ENCODE results near the gene KCNJ4. TPM values are rescaled to one million over a fixed set of nuclear protein-coding genes. Genes with fewer than 3 reads are reported as not detected.

Gene KCNJ4
- total RNA-seq, 1 donor from 2014 or later: 0.43 TPM

DNA sequence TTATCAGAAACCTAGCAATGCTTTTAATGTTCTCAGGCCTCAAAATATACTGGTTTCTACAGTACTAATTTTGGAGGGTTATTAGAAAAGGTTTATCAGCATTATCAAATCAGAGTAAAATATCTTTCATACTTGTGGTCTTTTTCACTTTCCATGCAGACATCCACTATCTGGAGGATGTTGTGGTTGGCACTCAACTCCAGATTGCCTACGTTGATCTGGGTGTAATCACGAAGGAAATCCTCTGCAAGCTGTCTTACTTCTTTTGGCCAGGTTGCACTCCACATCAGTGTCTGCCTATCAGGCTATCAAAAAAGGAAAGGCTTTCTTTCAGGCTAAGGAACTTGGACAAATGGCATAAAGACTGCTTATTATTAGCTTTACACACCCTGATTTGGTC, 39.5 kb upstream of the KCNJ4 start:
- peaks cover 30% of the 10 kb centered on the region for H3K4me1 Mint-ChIP-seq (ENCODE audit: unreplicated experiment)
- no peak for DNase-seq (ENCODE audit: extremely low spot score, unreplicated experiment)
- H3K4me3 Mint-ChIP-seq (ENCODE audit: unreplicated experiment): no peak overlapping the region
- H3K27me3 Mint-ChIP-seq (ENCODE audit: unreplicated experiment): no peaks in the 10 kb centered on the region
- peaks cover 73% of the 10 kb centered on the region for H3K36me3 Mint-ChIP-seq (ENCODE audit: unreplicated experiment)
- no peaks in the 10 kb centered on the region for H3K9me3 Mint-ChIP-seq (ENCODE audit: unreplicated experiment)
- TF ChIP-seq, protein P1, sequence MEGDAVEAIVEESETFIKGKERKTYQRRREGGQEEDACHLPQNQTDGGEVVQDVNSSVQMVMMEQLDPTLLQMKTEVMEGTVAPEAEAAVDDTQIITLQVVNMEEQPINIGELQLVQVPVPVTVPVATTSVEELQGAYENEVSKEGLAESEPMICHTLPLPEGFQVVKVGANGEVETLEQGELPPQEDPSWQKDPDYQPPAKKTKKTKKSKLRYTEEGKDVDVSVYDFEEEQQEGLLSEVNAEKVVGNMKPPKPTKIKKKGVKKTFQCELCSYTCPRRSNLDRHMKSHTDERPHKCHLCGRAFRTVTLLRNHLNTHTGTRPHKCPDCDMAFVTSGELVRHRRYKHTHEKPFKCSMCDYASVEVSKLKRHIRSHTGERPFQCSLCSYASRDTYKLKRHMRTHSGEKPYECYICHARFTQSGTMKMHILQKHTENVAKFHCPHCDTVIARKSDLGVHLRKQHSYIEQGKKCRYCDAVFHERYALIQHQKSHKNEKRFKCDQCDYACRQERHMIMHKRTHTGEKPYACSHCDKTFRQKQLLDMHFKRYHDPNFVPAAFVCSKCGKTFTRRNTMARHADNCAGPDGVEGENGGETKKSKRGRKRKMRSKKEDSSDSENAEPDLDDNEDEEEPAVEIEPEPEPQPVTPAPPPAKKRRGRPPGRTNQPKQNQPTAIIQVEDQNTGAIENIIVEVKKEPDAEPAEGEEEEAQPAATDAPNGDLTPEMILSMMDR (IDR thresholded peaks at IDR 0.05): no peak
- H3K27ac Mint-ChIP-seq (ENCODE audit: unreplicated experiment): no peak overlapping the region

DNA sequence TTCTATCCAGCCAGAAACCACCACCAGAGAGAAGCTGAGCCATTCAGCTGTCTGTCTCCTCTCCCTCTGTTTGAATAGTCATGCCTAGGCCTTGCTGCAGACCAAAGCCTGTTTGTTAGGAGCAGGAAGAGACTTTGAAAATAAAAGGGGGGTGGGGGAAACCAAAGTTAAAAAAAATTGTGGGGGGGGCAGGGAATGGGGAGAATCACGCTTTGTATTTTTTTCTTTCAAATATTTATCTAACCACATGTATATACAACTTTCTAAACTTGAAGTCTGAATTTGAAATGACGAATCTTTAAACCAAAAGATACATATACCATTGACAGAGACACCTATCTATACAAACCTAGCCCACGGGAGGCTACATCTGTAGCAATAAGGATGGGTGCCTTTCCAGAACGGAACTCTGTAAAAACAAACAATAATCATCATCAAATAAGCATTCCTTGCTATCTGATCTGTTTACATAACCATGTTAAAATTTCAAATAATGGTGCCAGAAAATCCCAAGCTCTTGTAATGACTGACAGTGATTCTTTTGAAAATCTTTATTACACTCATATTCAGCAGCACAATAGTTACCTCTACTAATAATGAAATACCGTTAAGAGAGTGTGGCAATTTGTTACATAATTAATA, 36.8 kb upstream of the KCNJ4 start:
- TF ChIP-seq, protein P1 (IDR thresholded peaks at IDR 0.05): no peak
- Mint-ChIP-seq H3K4me3 (ENCODE audit: unreplicated experiment) (no peak overlapping the region), H3K4me1 (ENCODE audit: unreplicated experiment) (peaks cover 28% of the 10 kb centered on the region), H3K36me3 (ENCODE audit: unreplicated experiment) (peaks cover 70% of the 10 kb centered on the region), H3K9me3 (ENCODE audit: unreplicated experiment) (no peaks in the 10 kb centered on the region), H3K27ac (ENCODE audit: unreplicated experiment) (no peak overlapping the region), H3K27me3 (ENCODE audit: unreplicated experiment) (no peaks in the 10 kb centered on the region)
- DNase-seq (ENCODE audit: extremely low spot score, unreplicated experiment): no peak

GRCh38 chr22:38490915-38491314, 35.9 kb upstream of the KCNJ4 start:
- Mint-ChIP-seq H3K27me3 (ENCODE audit: unreplicated experiment) (no peaks in the 10 kb centered on the region), H3K4me1 (ENCODE audit: unreplicated experiment) (peaks cover 28% of the 10 kb centered on the region), H3K9me3 (ENCODE audit: unreplicated experiment) (no peaks in the 10 kb centered on the region), H3K27ac (ENCODE audit: unreplicated experiment) (peak overlapping the region; percentile 52), H3K4me3 (ENCODE audit: unreplicated experiment) (no peak overlapping the region), H3K36me3 (ENCODE audit: unreplicated experiment) (peaks cover 74% of the 10 kb centered on the region)
- TF ChIP-seq, protein P1 (IDR thresholded peaks at IDR 0.05): no peak
- DNase-seq (ENCODE audit: extremely low spot score, unreplicated experiment): no peak

DNA sequence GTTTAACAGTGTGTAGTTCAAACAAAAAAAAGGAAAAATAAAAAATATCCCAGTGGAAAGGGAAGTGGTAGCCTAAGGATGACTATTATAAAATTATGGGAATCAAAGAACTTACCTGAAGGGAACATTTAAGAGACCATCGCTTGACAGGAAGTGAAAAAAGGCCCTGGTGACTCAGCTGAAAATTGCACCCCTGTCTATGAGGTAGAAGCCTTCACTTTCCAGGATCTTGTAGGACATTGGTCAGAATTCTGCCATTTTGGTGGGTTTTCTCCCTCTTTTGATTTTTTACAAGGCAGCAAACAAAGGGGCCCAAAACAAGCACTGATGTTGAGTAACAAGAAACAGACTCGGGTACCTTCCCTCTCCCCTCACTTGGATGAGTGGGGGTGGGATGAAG, 35.5 kb upstream of the KCNJ4 start:
- no peak overlapping the region for H3K4me3 Mint-ChIP-seq (ENCODE audit: unreplicated experiment)
- peaks cover 74% of the 10 kb centered on the region for H3K36me3 Mint-ChIP-seq (ENCODE audit: unreplicated experiment)
- H3K9me3 Mint-ChIP-seq (ENCODE audit: unreplicated experiment): no peaks in the 10 kb centered on the region
- no peaks in the 10 kb centered on the region for H3K27me3 Mint-ChIP-seq (ENCODE audit: unreplicated experiment)
- TF ChIP-seq, protein P1 (IDR thresholded peaks at IDR 0.05): no peak
- peak overlapping the region; percentile 52 for H3K27ac Mint-ChIP-seq (ENCODE audit: unreplicated experiment)
- no peak for DNase-seq (ENCODE audit: extremely low spot score, unreplicated experiment)
- peaks cover 25% of the 10 kb centered on the region for H3K4me1 Mint-ChIP-seq (ENCODE audit: unreplicated experiment)

DNA sequence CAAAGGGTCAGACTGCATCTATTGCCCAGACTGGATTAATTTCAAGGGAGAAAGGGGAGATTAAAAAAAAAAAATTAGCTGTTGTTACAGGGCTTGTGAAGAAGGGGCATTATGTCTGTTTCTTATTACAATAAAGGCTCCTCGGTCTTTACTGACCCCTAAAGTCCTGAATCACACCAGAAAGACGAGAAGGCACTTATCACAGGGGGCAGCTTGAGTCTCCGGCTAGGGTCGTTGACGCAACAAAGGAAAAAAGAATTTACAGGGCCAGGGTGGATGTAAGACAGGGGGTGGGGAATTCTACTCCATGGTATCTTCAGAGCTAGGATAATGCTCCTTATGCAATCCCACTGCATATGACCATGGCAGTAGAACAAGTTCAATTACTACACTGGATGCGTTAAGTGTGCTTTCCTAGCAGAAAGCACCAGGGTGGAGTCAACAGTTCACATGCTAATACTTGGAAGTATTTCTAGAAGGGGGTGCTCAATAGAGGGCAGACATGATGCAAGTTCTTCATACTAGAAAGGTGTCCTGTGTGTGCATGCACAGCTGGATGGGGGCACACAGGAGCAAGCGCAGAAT, 34.7 kb upstream of the KCNJ4 start:
- Mint-ChIP-seq H3K4me3 (ENCODE audit: unreplicated experiment) (no peak overlapping the region), H3K36me3 (ENCODE audit: unreplicated experiment) (peaks cover 78% of the 10 kb centered on the region), H3K27ac (ENCODE audit: unreplicated experiment) (no peak overlapping the region), H3K4me1 (ENCODE audit: unreplicated experiment) (peaks cover 24% of the 10 kb centered on the region), H3K27me3 (ENCODE audit: unreplicated experiment) (no peaks in the 10 kb centered on the region), H3K9me3 (ENCODE audit: unreplicated experiment) (no peaks in the 10 kb centered on the region)
- TF ChIP-seq, protein P1 (IDR thresholded peaks at IDR 0.05): no peak
- no peak for DNase-seq (ENCODE audit: extremely low spot score, unreplicated experiment)

Data from osteocyte (in vitro differentiated cells).